Measurements from ENCODE around the gene RCOR3. TPM values are rescaled to one million over a fixed set of nuclear protein-coding genes. Genes with fewer than 3 reads are reported as not detected.

Gene RCOR3
- total and polyA plus RNA-seq, 2 of the 8 experiments (the other 6 are each of a cell fraction or from before 2014, with no cell fraction given), result 21.4 to 36.3 TPM

GRCh38 chr1:211313392-211313791 lies 54.2 kb downstream of the RCOR3 start:
- Histone ChIP-seq H4K20me1 (replicated peaks in 1 of 2; ENCODE audit: control insufficient read depth in 1 of 2, insufficient read depth in 2 of 2, low read length in 2 of 2) (no peaks in the 10 kb centered on the region), H3K14ac (ENCODE audit: insufficient read length) (no peak overlapping the region), H3K4me2 (ENCODE audit: insufficient read depth in 1 of 2, low read depth in 2 of 2, low read length in 2 of 2) (no peak overlapping the region), H3K56ac (replicated peaks; ENCODE audit: insufficient read length, low read depth, low read length) (no peak overlapping the region), H2BK12ac (ENCODE audit: low read depth, low read length) (no peak overlapping the region), H2AK5ac (ENCODE audit: low read depth, low read length) (no peak overlapping the region), H4K8ac (ENCODE audit: extremely low read depth, insufficient read depth, low read length) (no peak overlapping the region), H4K5ac (ENCODE audit: insufficient read length, low read depth, low read length) (no peak overlapping the region), H3K23ac (ENCODE audit: insufficient read length) (no peak overlapping the region), H3K9me3 (ENCODE audit: insufficient read depth in 2 of 2, low read depth in 1 of 2, low read length in 1 of 2) (no peaks in the 10 kb centered on the region), H3K23me2 (ENCODE audit: low read depth, low read length) (no peaks in the 10 kb centered on the region), H3K27me3 (replicated peaks in 1 of 4; ENCODE audit: control insufficient read depth in 3 of 4, extremely low read depth in 1 of 4, insufficient read depth in 3 of 4, low read length in 3 of 4) (no peaks in the 10 kb centered on the region), H4K91ac (replicated peaks; ENCODE audit: insufficient read length, low read length) (no peak overlapping the region), H2BK15ac (ENCODE audit: low read length) (no peak overlapping the region), H3K9ac (replicated peaks in 1 of 4; ENCODE audit: extremely low read depth in 1 of 4, low read depth in 3 of 4, low read length in 3 of 4) (no peak overlapping the region), H3K79me1 (ENCODE audit: low read depth, low read length) (no peaks in the 10 kb centered on the region), H3K27ac (ENCODE audit: low read depth, low read length) (no peak overlapping the region), H3K18ac (ENCODE audit: extremely low read depth, low read length) (no peak overlapping the region), H2AFZ (ENCODE audit: low read length) (no peak overlapping the region), H3K4ac (replicated peaks; ENCODE audit: insufficient read length, low read depth, low read length) (no peak overlapping the region), H2BK20ac (ENCODE audit: low read length) (no peak overlapping the region), H3K36me3 (ENCODE audit: control insufficient read depth in 2 of 4, insufficient read depth in 4 of 4, low read length in 3 of 4) (peaks cover 5 to 32% (median 15%) of the 10 kb centered on the region in 4 experiments), H3K4me3 (ENCODE audit: extremely low read depth in 1 of 4, insufficient read depth in 2 of 4, low read depth in 3 of 4, low read length in 4 of 4) (no peak overlapping the region), H2BK120ac (replicated peaks; ENCODE audit: low read depth, low read length) (no peak overlapping the region), H2BK5ac (ENCODE audit: low read depth, low read length) (no peak overlapping the region), H3K79me2 (ENCODE audit: control insufficient read depth in 1 of 2, insufficient read depth in 2 of 2, low read length in 2 of 2) (no peaks in the 10 kb centered on the region), H3K4me1 (replicated peaks in 1 of 4; ENCODE audit: control insufficient read depth in 3 of 4, insufficient read depth in 4 of 4, low read length in 3 of 4) (no peaks in the 10 kb centered on the region)
- no peak for TF ChIP-seq CREB1 (IDR thresholded peaks at IDR 0.05)
- TF ChIP-seq KDM5A (IDR thresholded peaks at IDR 0.05; ENCODE audit: low read length), result no peak
- TF ChIP-seq GABPA (IDR thresholded peaks at IDR 0.05; ENCODE audit: borderline replicate concordance, insufficient read depth, low read length), result no peak
- no peak for TF ChIP-seq BCL11A (IDR thresholded peaks at IDR 0.05; ENCODE audit: low read depth in 2 of 2, low read length in 2 of 2)
- no peak for TF ChIP-seq CEBPB (IDR thresholded peaks at IDR 0.05; ENCODE audit: low read depth, low read length)
- no peak for TF ChIP-seq NANOG (IDR thresholded peaks at IDR 0.05; ENCODE audit: insufficient read depth, low read depth, low read length, poor library complexity, severe bottlenecking)
- no peak for TF ChIP-seq ATF3 (IDR thresholded peaks at IDR 0.05; ENCODE audit: insufficient read depth, low read depth, low read length)
- no peak for TF ChIP-seq JUN (IDR thresholded peaks at IDR 0.05; ENCODE audit: low read depth, low read length)
- TF ChIP-seq SRF (IDR thresholded peaks at IDR 0.05; ENCODE audit: low read depth, low read length), result no peak
- no peak for TF ChIP-seq PHF8 (conservative IDR thresholded peaks at IDR 0.05; ENCODE audit: low read depth, low read length)
- no peak for TF ChIP-seq FOSL1 (IDR thresholded peaks at IDR 0.05; ENCODE audit: insufficient read depth, low read depth, low read length)
- TF ChIP-seq RFX5 (IDR thresholded peaks at IDR 0.05; ENCODE audit: borderline replicate concordance, low read depth, low read length), result no peak
- TF ChIP-seq POLR2A (IDR thresholded peaks at IDR 0.05; ENCODE audit: control extremely low read depth in 1 of 2, low read depth in 2 of 2, low read length in 2 of 2), result no peak
- TF ChIP-seq CHD1 (IDR thresholded peaks at IDR 0.05; ENCODE audit: low read depth, low read length), result no peak
- FAIRE-seq, result no peak
- ChIA-PET POLR2A (ENCODE audit: partially characterized antibody) (interaction anchor here (1.3 kb wide), 1 partner anchor 16 kb away, joined by 3 read pairs; no protein-coding TSS in a partner anchor), CTCF (ENCODE audit: partially characterized antibody) (interaction anchor here (1.1 to 2.0 kb wide), 3 partner anchors 10 to 202 kb away, joined by 3 to 4 read pairs (median 3); no protein-coding TSS in a partner anchor)
- WGBS, 2 experiments (ENCODE audit: extremely low coverage in 1 of 2, insufficient coverage in 1 of 2, insufficient read length in 1 of 2, insufficient replicate concordance in 2 of 2, low coverage in 1 of 2, low lambda C conversion rate in 2 of 2, missing lambda C conversion rate in 1 of 2), result 86% methylated on average over 11 of the region's 11 CpGs; no CpG with 5 or more reads in 1 of the 2 experiments
- DNase-seq (ENCODE audit: low read depth in 1 of 2, low spot score in 2 of 2), result no peak
